Prostate gland (tissue), 2 donors: Measurements from ENCODE around the gene PDE6A.

Experiments used
- CTCF ChIP-seq, 4 experiments: fragments of 200-600 bp in 2 of 4; fragments of 450-650 bp in 2 of 4; sonication (generic) in 2 of 4; IDR thresholded peaks; 1 replicate in 3 of 4; 2 replicates in 1 of 4; pipeline ENCODE4 v1.5.1; 2016 to 2019; ENCODE audit warnings: antibody characterized with exemption in 4 of 4, mild to moderate bottlenecking in 2 of 4, moderate library complexity in 2 of 4
- POLR2A ChIP-seq: fragments of 450-650 bp; IDR thresholded peaks from one replicate; pipeline ENCODE4 v1.6.1; 2016; ENCODE audit warnings: antibody characterized with exemption, mild to moderate bottlenecking
- POLR2AphosphoS5 ChIP-seq: sonication (generic); formaldehyde crosslinking; IDR thresholded peaks from one replicate; pipeline ENCODE4 v1.6.1; 2017; ENCODE audit warnings: antibody characterized with exemption

GRCh38 chr5:149993471-149993870 lies 48.9 kb upstream of the PDE6A start:
- TF ChIP-seq CTCF (IDR thresholded peaks at IDR 0.05) (no peak), POLR2A (no peak), POLR2AphosphoS5 (no peak)
